Endothelial cell of umbilical vein (primary cell): Measurements from ENCODE around the gene HABP4.

ENCODE experiments used
- CTCF ChIP-seq, 2 donors: IDR thresholded peaks; 1 replicate in 1 of 2; 2 replicates in 1 of 2; pipeline ENCODE4 v1.5.1; 2011; ENCODE audit warnings: low read length in 2 of 2, mild to moderate bottlenecking in 2 of 2, moderate library complexity in 2 of 2, control low read depth in 1 of 2, inconsistent platforms in 1 of 2, low read depth in 1 of 2; ENCODE audit not compliant: insufficient read depth in 1 of 2; ENCODE audit errors: extremely low read depth in 1 of 2
- GATA2 ChIP-seq: IDR thresholded peaks from 2 replicates; pipeline ENCODE4 v1.7.0; 2011; ENCODE audit warnings: low read depth, mild to moderate bottlenecking, moderate library complexity, mixed read lengths, low read length; ENCODE audit not compliant: insufficient read length, insufficient read depth

DNA sequence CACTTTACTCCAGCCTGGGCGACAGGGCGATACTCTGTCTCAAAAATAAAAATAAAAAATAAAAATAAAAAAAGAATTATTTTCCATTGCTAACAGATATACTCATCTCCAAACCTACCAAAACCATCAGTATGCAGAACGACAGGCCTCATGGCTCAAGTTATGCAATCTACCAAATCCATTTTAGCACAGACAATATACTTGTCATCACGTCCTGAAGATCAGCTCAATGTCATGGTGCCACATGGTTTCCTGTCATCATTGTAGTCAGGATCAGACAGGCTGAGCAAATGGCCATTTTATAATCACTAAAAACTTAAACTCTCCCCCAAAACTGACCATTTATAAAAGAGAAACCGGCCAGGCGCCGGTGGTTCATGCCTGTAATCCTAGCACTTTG is 69.1 kb downstream of the HABP4 start:
- TF ChIP-seq CTCF (IDR thresholded peaks at IDR 0.05; ENCODE audit: extremely low read depth in 1 of 2, insufficient read depth in 1 of 2, low read depth in 1 of 2, low read length in 2 of 2) = no peak
- TF ChIP-seq GATA2 = no peak
